HG03196 (cell line): ENCODE results near the gene MYL11.
"Not testable (repeated sequence)": the region's sequence is repeated elsewhere in the genome, so short reads cannot be mapped to it uniquely, and the experiment has no call there.

Source experiments
- ATAC-seq: cut with Tn5 transposase; IDR thresholded peaks from one replicate; pipeline ENCODE4 v1.9.1; 2021; ENCODE audit not compliant: unreplicated experiment

Gene MYL11

GRCh38 chr16:30395155-30395991 is 20.8 kb downstream of the MYL11 start, which contains the start of gene ZNF48:
TSS of gene ZNF48 (plus strand) at chr16:30395420. CDS start at chr16:30395795, 375 bp downstream.
- peak; percentile 55 for ATAC-seq

GRCh38 chr16:30395992-30396585 is 21.5 kb downstream of the MYL11 start:
- peak; percentile 11 for ATAC-seq

- not testable (repeated sequence) for ATAC-seq
These were observed 22.0 kb downstream of the MYL11 start for GRCh38 chr16:30396627-30397026.

- no peak for ATAC-seq
These were observed 22.5 kb downstream of the MYL11 start for GRCh38 chr16:30397056-30397455.

GRCh38 chr16:30397776-30398660 is 23.4 kb downstream of the MYL11 start:
- ATAC-seq: no peak

GRCh38 chr16:30398661-30399434 is 24.2 kb downstream of the MYL11 start:
- no peak for ATAC-seq

- ATAC-seq: no peak
These were observed 25.0 kb downstream of the MYL11 start for GRCh38 chr16:30399435-30400186.

GRCh38 chr16:30401768-30402425 is 27.3 kb downstream of the MYL11 start:
- ATAC-seq: no peak

- ATAC-seq: peak; percentile 19
These were observed 32.1 kb downstream of the MYL11 start for GRCh38 chr16:30406795-30407101.

- ATAC-seq: peak; percentile 74
These were observed 32.7 kb downstream of the MYL11 start, which contains the start of gene ZNF771 for GRCh38 chr16:30407102-30407803. TSS of gene ZNF771 (plus strand) at chr16:30407606. CDS start at chr16:30408054, 448 bp downstream.

- ATAC-seq: no peak
These were observed 33.4 kb downstream of the MYL11 start for GRCh38 chr16:30407804-30408534.

- ATAC-seq: no peak
These were observed 34.8 kb downstream of the MYL11 start for GRCh38 chr16:30409125-30410060.

GRCh38 chr16:30413112-30413806 is 38.7 kb downstream of the MYL11 start:
- ATAC-seq: no peak

GRCh38 chr16:30414159-30414558 is 39.6 kb downstream of the MYL11 start:
- ATAC-seq: no peak

GRCh38 chr16:30416047-30416603 is 41.5 kb downstream of the MYL11 start:
- ATAC-seq: no peak
